Left ventricle myocardium superior (tissue), 1 donor: ENCODE measurements around the gene SDK2. TPM values are rescaled to one million over a fixed set of nuclear protein-coding genes. Genes with fewer than 3 reads are reported as not detected.

ENCODE experiments used
- ATAC-seq: fragments of 200-7000 bp; cut with Tn5 transposase; one replicate; pipeline ENCODE4 v1.9.1; 2020; ENCODE audit warnings: mild to moderate bottlenecking, moderate library complexity
- DNase-seq: peaks from one replicate; pipeline ENCODE4 v3.0.0-alpha.2; 2020
- intact Hi-C: fragments of 100-400 bp; cut with micrococcal nuclease; formaldehyde crosslinking; loops from one replicate; pipeline ENCODE4 v1.11.0; 2022
- long read RNA-seq: library from polyadenylated mRNA; unstranded; transcript quantifications from one replicate; pipeline ENCODE4 v2.0.0, GENCODE V29; 2021
- total RNA-seq: library from RNA; stranded (reverse); fragmentation: NEBNext Ultra II Directional; extraction: Animal tissue kit (Norgen Biotek cat#: 25700); gene quantifications from one replicate; pipeline ENCODE4 v1.2.1, GENCODE V29; 2021
- donor health status: DM: no; HTN: yes; CAD: no; lungs with severe emphysema.

Gene SDK2, protein sequence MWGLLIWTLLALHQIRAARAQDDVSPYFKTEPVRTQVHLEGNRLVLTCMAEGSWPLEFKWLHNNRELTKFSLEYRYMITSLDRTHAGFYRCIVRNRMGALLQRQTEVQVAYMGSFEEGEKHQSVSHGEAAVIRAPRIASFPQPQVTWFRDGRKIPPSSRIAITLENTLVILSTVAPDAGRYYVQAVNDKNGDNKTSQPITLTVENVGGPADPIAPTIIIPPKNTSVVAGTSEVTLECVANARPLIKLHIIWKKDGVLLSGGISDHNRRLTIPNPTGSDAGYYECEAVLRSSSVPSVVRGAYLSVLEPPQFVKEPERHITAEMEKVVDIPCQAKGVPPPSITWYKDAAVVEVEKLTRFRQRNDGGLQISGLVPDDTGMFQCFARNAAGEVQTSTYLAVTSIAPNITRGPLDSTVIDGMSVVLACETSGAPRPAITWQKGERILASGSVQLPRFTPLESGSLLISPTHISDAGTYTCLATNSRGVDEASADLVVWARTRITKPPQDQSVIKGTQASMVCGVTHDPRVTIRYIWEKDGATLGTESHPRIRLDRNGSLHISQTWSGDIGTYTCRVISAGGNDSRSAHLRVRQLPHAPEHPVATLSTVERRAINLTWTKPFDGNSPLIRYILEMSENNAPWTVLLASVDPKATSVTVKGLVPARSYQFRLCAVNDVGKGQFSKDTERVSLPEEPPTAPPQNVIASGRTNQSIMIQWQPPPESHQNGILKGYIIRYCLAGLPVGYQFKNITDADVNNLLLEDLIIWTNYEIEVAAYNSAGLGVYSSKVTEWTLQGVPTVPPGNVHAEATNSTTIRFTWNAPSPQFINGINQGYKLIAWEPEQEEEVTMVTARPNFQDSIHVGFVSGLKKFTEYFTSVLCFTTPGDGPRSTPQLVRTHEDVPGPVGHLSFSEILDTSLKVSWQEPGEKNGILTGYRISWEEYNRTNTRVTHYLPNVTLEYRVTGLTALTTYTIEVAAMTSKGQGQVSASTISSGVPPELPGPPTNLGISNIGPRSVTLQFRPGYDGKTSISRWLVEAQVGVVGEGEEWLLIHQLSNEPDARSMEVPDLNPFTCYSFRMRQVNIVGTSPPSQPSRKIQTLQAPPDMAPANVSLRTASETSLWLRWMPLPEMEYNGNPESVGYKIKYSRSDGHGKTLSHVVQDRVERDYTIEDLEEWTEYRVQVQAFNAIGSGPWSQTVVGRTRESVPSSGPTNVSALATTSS (N-terminal part only)
- total RNA-seq, result 1.5 TPM
- long read RNA-seq, partial matches to known transcripts, result 2 of 4 reads
- long read RNA-seq, other reads (novel, unspliced or antisense), result 2 of 4 reads

DNA sequence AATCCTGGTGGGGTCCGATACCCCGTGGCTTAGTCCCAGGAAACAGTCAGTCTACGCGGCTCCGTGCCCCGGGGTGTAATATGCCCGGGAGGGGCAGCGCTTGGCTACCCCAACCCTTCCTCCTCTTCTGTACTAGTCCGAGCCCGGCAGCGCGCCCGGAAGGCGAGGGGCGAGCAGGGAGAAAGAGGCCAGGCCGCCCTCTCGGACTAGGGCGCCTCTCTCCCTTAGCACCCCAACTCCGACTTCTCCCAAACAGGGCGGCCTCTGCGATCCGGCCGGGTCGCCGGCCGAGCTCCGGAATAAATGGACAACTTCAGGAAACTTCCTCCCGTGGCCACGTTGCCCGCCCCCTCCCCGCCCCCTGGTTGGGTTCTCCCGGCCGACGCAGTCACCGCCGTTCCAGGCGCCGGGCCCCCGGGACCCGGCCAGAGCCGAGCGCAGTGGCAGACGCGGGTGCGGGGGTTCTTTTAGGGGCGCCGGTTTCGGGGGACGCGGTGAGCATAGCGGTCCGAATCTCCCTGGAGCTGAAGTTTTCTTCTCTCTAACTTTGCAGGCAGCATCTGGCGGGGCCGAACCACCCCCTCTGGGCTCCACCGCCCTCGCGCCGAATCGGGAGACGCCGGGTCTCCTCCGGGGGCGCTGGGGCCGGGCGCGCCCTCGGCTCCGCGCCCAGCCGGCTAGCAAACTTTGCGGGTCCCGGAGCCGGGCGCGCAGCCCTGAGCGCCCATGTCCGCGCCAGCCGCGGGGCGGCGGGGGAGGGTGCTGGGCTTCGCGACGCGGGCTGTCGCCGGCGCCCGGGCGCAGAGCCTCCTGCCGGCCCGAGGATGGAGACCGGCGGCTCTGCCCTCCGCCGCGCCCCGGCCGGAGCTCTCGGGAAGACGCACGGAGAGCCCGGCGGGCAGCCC, at the start of gene SDK2:
Gene SDK2 (minus strand): TSS at position 301 of the 905 bp plus-strand sequence. CDS start 357 bp downstream, outside the sequence.
- ATAC-seq, result peak; percentile 42
- DNase-seq, result peak; percentile 49
- intact Hi-C loops, result no loop called here

DNA sequence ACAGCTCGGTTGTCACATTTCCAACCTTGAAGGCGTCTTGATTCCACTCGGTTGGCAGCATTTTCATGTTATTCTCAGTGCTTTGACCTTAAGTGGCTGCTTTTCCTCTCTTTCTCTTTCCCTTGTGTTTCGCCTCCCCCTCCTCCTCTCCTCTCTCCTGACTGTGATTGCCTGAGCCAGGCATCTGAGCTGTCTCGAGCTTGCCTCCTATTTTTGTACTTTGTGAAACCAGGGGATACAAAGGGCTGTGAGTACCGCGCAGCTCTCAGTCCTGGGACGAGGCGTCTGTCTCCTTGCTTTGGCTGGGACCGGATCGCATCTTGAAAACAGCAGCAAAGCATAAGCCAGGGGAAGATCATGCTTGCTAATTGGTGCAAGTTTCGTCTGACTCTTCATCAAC, 48.8 kb upstream of the SDK2 start:
- intact Hi-C loops, result no loop called here
- DNase-seq (no peak), ATAC-seq (no peak)

DNA sequence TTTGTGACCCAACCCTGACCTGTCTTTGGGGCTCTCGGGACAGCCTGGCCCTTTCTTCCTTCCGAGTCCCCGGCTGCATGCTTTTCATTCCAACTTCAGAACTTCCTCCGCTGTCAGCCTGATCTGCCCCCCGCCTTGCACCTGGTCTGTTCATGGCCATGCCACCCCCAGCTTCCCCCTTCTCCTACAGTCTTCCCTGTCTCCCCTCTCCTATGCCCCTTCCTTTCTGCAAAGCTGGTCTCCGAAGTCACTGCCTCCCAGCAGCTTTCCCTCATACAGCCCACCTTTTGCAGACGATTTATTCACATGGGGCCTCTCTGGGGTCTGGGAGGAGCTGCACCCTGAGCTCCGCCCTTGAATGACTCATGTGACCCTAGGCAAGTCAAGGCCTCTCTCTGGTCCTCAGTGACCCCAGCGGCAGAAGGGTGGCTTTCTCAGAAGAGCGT, 47.1 kb upstream of the SDK2 start:
- ATAC-seq (no peak), DNase-seq (no peak)
- intact Hi-C loops, result no loop called here

DNA sequence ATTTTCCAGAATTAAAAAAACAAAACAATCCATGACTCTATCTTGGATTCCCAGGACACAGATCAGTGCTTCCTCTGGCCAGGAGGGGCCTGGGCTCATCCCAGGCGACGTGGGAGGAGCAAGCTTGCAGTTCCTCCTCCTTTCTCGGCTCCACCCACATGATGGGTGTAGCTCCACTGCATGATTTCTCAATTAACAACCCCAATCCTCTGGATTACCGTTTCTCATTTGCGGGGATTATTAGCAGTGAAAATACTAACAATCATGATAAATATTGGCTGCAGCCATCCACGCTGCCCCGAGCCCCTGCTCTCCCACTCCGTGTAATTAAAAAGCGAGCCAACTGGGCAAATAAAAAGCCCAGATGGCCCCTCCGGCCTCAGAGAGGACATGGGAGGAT, 46.4 kb upstream of the SDK2 start:
- no peak for DNase-seq
- ATAC-seq, result no peak
- intact Hi-C loops, result no loop called here

DNA sequence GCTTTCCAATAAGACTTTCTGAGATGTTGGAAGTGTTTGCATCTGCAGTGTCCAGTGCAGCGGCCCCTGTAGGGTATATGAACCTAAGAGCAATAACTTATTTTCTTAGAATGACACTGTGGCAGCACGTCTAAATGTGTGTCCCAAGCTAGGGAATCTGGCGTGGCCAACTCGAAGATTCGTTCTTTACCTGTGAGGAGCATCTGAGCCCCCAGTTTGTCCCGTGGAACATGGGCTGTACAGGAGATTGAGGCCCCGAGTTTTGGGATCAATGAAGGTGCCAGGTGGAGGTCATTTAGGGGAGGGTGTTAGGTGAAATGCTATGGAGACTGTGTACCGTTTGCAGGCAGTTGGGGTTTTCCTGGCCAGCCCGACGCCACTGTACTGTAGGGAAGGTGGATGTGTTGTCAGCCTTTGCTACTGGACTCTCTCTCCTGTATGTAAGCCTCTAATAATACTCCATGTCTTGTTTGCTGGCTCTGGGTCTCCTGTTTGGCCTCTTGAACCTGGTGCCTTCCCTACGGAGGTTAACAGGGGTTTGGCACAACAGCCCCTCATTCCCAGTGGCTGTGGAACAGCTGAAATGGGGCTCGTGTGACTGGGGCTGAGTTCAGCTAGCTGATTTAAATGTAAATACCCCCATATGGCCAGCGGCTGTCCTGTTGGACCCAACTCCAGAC, 45.5 kb upstream of the SDK2 start:
- DNase-seq (no peak), ATAC-seq (no peak)
- intact Hi-C loops, result no loop called here

DNA sequence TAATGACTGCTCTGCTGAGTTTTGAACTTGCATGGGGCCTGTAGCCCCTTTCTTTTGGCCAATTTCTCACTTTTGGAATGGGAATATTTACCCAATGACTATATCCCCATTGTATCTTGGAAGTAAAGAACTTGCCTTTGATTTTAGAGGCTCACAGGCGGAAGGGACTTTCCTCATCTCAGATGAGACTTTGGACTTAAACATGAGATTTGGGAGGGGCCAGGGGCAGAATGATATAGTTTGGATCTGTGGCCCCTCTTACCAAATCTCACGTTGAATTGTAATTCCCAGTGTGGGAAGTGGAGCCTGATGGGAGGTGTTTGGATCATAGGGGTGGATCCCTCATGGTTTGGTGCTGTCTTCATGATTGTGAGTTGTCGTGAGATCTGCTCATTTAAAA, 42.7 kb upstream of the SDK2 start:
- intact Hi-C loops, result no loop called here
- ATAC-seq, result no peak
- no peak for DNase-seq

DNA sequence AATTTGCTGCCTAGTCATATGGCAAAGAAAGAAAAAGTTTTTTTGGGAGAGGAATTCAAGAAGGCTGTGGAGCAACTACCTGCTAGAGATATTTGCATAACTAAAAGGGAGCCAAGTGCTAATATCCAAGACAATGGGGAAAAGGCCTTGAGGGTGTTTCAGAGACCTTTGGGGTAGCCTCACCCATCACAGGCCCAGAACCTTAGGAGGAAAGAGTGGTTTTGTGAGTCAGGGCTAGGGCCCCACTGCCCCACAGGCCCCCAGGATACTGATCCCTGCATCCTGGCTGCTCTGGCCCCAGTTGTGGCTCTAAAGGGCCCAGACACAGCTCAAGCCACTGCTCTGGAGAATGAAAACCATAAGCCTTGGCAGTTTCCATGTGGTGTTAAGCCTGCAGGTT, 41.9 kb upstream of the SDK2 start:
- DNase-seq, result no peak
- no peak for ATAC-seq
- intact Hi-C loops, result no loop called here

DNA sequence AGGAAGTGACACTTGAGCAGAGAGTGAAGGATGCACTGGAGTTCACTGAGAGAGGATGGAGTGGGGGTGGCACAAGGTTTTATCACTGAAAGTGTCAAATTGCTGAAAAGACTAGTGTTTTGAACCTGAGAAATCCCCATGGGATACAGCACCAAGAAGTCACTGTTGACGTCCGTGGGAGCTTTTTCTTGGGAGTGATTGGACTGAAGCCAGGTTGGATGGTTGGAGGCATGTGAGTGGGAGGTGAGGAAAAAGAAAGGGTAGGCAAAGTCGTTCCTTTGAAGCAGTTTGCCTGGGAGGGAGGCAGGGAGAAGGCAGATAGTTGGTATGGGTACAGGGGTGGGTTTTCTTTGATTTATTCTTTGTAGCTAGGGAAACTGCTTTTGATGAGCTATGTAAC, 39.9 kb upstream of the SDK2 start:
- ATAC-seq (no peak), DNase-seq (no peak)
- intact Hi-C loops, result no loop called here

DNA sequence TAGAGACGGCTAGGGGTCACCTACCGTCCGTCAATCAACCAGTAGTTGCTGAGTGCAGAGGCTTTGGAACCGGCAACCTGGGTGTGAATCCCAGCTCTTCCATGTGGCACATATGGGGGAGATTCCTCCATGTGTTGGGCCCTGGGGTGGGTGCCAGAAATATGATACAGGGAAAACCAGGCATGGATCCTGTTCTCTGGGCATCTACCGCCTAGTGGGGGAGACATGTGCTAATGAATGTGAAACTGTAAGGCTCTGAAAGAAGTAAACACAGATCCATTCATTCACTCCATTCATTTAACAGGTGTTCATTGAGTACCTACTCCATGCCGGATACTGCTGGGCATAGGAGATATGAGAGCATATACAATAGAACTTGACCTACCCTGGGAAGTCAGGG, 39.5 kb upstream of the SDK2 start:
- ATAC-seq, result no peak
- intact Hi-C loops, result no loop called here
- DNase-seq, result no peak

DNA sequence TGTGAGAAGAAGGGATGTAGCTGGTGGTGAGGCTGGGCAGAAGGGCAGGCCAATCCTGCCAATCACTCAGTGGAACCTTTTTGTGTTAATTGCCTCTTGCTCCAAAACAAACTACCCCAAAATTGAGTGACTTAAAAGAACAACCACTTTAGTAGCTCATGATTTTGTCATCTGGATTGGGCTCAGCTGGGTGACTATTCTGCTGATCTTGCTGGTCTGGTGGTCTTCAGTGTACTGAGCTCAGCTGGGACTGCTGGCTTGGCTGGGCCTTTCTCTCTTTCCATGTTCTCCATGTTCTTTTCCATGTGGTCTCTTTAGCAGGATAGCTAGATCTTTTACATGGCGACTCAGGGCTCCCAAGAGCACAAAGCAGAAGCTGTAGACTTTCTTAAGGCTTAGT, 37.7 kb upstream of the SDK2 start:
- ATAC-seq, result no peak
- intact Hi-C loops, result no loop called here
- no peak for DNase-seq

DNA sequence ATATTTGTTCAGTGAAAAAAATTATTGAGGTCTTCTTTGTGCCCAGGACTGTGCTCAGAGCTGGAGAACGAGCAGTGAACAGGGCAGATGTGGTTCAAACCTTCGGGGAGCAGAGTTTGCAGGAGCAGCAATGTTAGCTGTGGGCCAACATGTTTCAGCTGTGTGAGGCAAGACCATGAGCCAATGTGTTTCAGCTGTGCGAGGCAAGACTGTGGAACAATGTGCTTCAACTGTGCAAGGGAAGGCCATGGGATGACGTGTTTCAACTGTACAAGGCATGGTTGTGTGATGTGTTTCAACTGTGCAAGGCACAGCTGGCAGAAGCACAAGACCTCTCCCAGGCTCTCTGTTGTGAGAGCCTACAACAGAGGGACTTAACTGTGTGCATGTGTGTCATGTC, 35.2 kb upstream of the SDK2 start:
- intact Hi-C loops, result no loop called here
- no peak for ATAC-seq
- DNase-seq, result no peak

DNA sequence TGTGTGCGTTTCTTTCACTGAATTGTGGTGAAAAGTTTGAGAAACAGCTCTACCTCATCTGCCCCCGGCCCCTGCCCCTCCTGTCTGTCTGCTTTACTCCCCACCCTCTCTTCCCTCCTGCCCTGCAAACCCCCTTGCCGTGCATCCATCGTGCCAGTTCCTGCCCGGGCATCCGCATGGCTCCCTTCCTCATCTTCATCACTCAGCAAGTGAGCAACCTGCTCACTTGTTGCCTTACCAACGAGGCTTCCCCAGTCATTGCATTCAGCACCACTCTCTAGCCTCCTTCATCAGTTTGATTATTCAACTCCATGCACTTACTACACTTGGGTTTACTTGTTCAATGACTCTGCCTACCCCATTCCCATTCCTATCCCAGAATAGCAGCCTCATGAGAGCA, 34.8 kb upstream of the SDK2 start:
- DNase-seq, result no peak
- ATAC-seq, result no peak
- intact Hi-C loops, result no loop called here

DNA sequence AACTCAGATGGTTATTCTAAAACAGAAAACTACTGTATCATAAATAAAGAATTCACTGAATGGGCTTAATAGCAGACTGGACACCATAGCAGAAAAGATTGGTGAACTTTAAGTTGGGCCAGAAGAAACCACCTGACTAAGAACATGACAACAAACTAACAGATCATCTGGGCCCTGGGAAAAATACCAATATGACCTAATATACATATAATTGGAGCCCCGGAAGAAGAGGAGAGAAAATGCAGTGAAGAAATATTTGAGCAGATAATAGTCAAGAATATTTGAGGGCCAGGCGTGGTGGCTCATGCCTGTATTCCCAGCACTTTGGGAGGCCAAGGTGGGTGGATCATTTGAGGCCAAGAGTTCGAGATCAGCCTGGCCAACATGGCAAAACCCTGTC, 25.5 kb upstream of the SDK2 start:
- DNase-seq (no peak), ATAC-seq (no peak)
- intact Hi-C loops, result no loop called here

DNA sequence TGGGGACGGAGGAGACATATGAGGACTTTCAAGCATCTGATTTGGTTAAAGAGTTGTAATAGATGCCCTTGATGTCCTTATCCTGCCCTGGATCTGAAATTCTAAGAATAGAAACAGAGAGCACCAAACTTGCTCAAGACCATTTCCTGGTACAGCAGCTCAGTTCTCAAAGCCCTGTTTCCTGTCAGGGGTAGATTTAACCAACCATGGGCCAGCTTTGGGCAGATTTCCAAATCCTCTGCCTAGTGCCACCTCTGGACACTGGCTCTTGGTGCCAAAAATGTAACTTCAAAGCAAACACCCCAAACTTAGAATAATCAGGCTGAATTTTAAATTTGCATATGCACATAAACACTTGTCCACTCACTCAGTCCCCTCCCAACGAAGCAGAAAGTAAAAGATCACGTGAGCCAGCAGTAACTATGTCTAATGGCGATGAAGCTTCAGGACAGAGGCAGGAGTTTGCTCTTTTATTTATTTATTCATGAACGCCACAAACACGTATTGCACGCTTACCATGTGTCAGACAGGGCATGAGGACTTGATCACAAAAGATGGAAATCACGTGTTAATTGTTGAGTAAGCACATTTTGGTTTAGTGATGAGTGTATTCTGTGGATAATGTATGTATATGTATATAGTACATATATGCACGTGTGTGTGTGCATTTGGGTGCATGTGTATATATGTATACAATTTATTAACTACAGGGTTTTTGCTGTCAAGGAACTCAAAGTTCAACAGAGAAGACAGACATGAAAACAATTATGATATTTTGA, 23.1 kb upstream of the SDK2 start:
- no peak for ATAC-seq
- no peak for DNase-seq

DNA sequence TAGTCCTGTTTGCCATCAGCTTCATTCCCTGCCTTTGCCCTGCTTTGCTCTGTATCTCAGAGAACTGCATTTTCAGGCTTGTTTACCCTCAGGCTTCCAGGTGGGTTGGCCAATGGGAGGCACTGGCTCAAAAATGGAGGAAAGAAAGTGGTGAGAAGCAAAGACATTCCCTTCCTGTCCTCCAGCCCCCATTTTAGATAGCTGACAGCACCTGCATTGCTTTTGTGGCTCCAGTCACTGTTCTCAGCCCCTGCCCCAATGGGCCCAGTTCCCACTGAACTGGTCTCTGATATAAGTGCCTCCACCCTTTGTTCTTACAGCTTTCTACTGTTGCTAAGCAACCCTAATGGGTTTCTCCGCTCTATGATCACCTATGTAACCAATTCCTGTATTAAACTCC, 19.4 kb upstream of the SDK2 start:
- ATAC-seq, result no peak
- intact Hi-C loops, result no loop called here
- no peak for DNase-seq

More for the DNA sequence above, 23.1 kb upstream of the SDK2 start:
- intact Hi-C loops, result no loop called here

DNA sequence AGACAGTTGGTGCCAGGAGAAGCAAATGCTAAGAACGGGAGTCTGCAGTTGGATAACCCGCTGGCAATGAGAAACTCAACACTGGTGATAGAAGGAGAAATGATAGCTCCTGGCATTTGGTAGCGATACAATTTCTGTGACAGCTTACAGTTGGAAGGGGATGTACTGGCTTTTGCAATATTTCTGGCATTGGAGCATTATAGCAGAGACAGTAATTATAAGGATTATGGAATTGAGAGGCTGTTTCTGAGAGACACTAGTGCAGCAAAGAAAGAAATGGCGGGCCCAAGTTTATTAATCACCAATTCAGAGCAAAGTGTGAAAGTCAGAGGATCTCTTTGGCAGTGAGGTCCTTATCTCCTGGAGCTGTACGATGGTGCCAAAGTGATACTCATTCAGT, 16.1 kb upstream of the SDK2 start:
- DNase-seq, result no peak
- intact Hi-C loops, result no loop called here
- ATAC-seq, result no peak

DNA sequence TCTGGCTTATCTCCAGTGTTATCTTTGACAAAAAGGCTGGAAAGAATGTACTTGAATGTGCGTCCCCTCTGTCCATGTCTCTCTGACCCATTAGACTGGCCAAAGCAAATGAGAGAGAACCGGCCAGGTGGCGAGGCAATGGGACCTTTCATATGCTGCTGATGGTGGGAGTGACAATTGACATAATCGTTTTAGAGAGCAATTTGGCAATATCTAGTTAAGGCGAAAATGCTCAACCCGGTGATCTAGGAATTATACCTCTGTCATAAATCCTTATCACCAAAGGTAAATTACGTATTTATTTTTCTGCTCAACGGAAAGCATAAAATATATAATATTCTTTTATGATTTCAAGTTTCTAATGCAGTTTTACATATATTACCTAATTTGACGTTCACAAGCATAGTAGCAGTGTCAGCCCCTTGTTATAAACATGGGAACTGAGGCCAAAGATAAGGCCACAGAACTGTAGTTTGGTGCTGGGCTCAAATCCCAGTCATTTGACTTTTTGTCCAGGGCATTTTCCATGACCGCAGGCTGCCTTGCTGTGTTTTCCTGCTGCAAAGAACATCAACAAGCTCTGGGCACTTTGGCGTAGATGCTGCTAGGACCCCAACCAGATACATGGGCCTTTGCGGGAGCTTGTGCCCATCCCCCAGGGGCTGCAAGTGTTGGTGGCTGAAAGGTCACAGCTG, 14.7 kb upstream of the SDK2 start:
- DNase-seq (no peak), ATAC-seq (no peak)
- intact Hi-C loops, result no loop called here
